GM23338 (cell line): ENCODE measurements around the gene UMODL1. TPM values are rescaled to one million over a fixed set of nuclear protein-coding genes. Genes with fewer than 3 reads are reported as not detected.
"Not testable (repeated sequence)": the region's sequence is repeated elsewhere in the genome, so short reads cannot be mapped to it uniquely, and the experiment has no call there.

Experiments
- ATAC-seq: fragments of 200-7000 bp; cut with Tn5 transposase; 3 replicates; pipeline ENCODE4 v1.9.1; 2020
- DNase-seq: peaks from one replicate; pipeline ENCODE4 v3.0.0-alpha.2; 2015; ENCODE audit warnings: low spot score
- H2AFZ ChIP-seq: fragments of 200-600 bp; sonication (generic); 2 replicates; pipeline ENCODE4 v1.8.0; 2016; ENCODE audit warnings: antibody characterized with exemption, mild to moderate bottlenecking, moderate library complexity
- H3F3A ChIP-seq: fragments of 200-600 bp; sonication (generic); replicated peaks from 2 replicates; pipeline ENCODE4 v1.8.0; 2017; ENCODE audit warnings: antibody characterized with exemption, mixed run types, low read depth
- H3K27ac ChIP-seq: fragments of 200-600 bp; sonication (generic); 2 replicates; pipeline ENCODE4 v1.6.1; 2016; ENCODE audit warnings: low read depth
- H3K27me3 ChIP-seq: fragments of 200-600 bp; sonication (generic); 2 replicates; pipeline ENCODE4 v1.8.0; 2016; ENCODE audit warnings: mild to moderate bottlenecking, mixed run types, moderate library complexity; ENCODE audit not compliant: insufficient read depth
- H3K36me3 ChIP-seq: fragments of 200-600 bp; sonication (generic); 2 replicates; pipeline ENCODE4 v1.8.0; 2016; ENCODE audit warnings: mild to moderate bottlenecking; ENCODE audit not compliant: insufficient read depth
- H3K4me1 ChIP-seq: fragments of 200-600 bp; sonication (generic); 2 replicates; pipeline ENCODE4 v1.8.0; 2016; ENCODE audit warnings: mild to moderate bottlenecking, moderate library complexity; ENCODE audit not compliant: insufficient read depth
- H3K4me2 ChIP-seq: fragments of 200-600 bp; sonication (generic); 2 replicates; pipeline ENCODE4 v1.7.1; 2017; ENCODE audit warnings: mixed run types
- H3K4me3 ChIP-seq: fragments of 200-600 bp; sonication (generic); 2 replicates; pipeline ENCODE4 v1.6.1; 2016; ENCODE audit warnings: mixed run types
- H3K79me2 ChIP-seq: fragments of 200-600 bp; sonication (generic); replicated peaks from 2 replicates; pipeline ENCODE4 v1.8.0; 2017; ENCODE audit warnings: mild to moderate bottlenecking; ENCODE audit not compliant: insufficient read depth
- H3K9me2 ChIP-seq: fragments of 200-600 bp; sonication (generic); 2 replicates; pipeline ENCODE4 v1.8.0; 2017; ENCODE audit not compliant: insufficient read depth
- H4K20me1 ChIP-seq: fragments of 200-600 bp; sonication (generic); replicated peaks from 2 replicates; pipeline ENCODE4 v1.8.0; 2017; ENCODE audit warnings: mild to moderate bottlenecking; ENCODE audit not compliant: insufficient read depth
- H3K27ac Mint-ChIP-seq: 2 replicates; pipeline ENCODE4 v1.8.0; 2020; ENCODE audit warnings: inconsistent platforms, mild to moderate bottlenecking, moderate library complexity, mixed read lengths
- H3K27me3 Mint-ChIP-seq: 3 replicates; pipeline ENCODE4 v1.8.0; 2022; ENCODE audit warnings: low read depth, mild to moderate bottlenecking, moderate library complexity, mixed read lengths, inconsistent platforms; ENCODE audit not compliant: insufficient read depth, poor library complexity
- H3K36me3 Mint-ChIP-seq: 3 replicates; pipeline ENCODE4 v1.8.0; 2021; ENCODE audit warnings: low read depth, mild to moderate bottlenecking, inconsistent platforms, moderate library complexity, mixed read lengths
- H3K4me1 Mint-ChIP-seq: 3 replicates; pipeline ENCODE4 v1.8.0; 2020; ENCODE audit warnings: mild to moderate bottlenecking, inconsistent platforms, mixed read lengths
- H3K4me3 Mint-ChIP-seq: 3 replicates; pipeline ENCODE4 v1.8.0; 2021; ENCODE audit warnings: moderate library complexity, mild to moderate bottlenecking, inconsistent platforms, mixed read lengths
- H3K9me3 Mint-ChIP-seq: 3 replicates; pipeline ENCODE4 v1.8.0; 2020; ENCODE audit warnings: moderate library complexity, mild to moderate bottlenecking, inconsistent platforms, mixed read lengths
- CTCF ChIP-seq, 2 experiments: fragments of 200-600 bp in 1 of 2; sonication (generic) in 1 of 2; conservative IDR thresholded peaks; 2 replicates each; pipeline versions ENCODE4 v1.5.1 to v1.6.1; 2016 to 2017; ENCODE audit warnings: antibody characterized with exemption in 2 of 2, low read depth in 2 of 2, mild to moderate bottlenecking in 2 of 2, moderate library complexity in 1 of 2
- EZH2 ChIP-seq: fragments of 200-600 bp; sonication (generic); IDR thresholded peaks from one replicate; pipeline ENCODE4 v1.8.0; 2017; ENCODE audit warnings: antibody characterized with exemption, mild to moderate bottlenecking, low read depth; ENCODE audit not compliant: unreplicated experiment
- NANOG ChIP-seq: IDR thresholded peaks from 2 replicates; pipeline ENCODE4 v1.6.1; 2016; ENCODE audit warnings: antibody characterized with exemption, borderline replicate concordance
- POLR2AphosphoS5 ChIP-seq: IDR thresholded peaks from 2 replicates; pipeline ENCODE4 v1.6.1; 2016; ENCODE audit warnings: antibody characterized with exemption, low read depth
- REST ChIP-seq: IDR thresholded peaks from one replicate; pipeline ENCODE4 v1.6.1; 2018; ENCODE audit warnings: antibody characterized with exemption; ENCODE audit not compliant: unreplicated experiment
- STAT1 ChIP-seq: IDR thresholded peaks from one replicate; pipeline ENCODE4 v1.6.1; 2016; ENCODE audit warnings: antibody characterized with exemption; ENCODE audit not compliant: unreplicated experiment
- ZNF114 ChIP-seq: fragments of 250-450 bp; sonication (Bioruptor Pico); IDR thresholded peaks from 2 replicates; pipeline ENCODE4 v1.5.0; 2020; ENCODE audit warnings: mild to moderate bottlenecking, moderate library complexity
- ZNF331 ChIP-seq: fragments of 250-450 bp; sonication (Bioruptor Pico); IDR thresholded peaks from 2 replicates; pipeline ENCODE4 v1.5.0; 2020; ENCODE audit warnings: low read depth, mild to moderate bottlenecking, moderate library complexity
- polyA plus RNA-seq: library from polyadenylated mRNA; unstranded; fragments of >200 nt; fragmentation: Nextera tagmentation; extraction: Ambion mirVana; gene quantifications from 2 replicates; pipeline ENCODE4 v1.2.1, GENCODE V29; 2016
- total RNA-seq: library from RNA; depleted of rRNA; stranded (reverse); fragments of >200 nt; shearing (Covaris generic); gene quantifications from 2 replicates; pipeline ENCODE4 v1.2.3, GENCODE V29; 2014

Gene UMODL1
- total and polyA plus RNA-seq, 2 experiments from 2014 or later = not detected

- not testable (repeated sequence) for H3K9me2 ChIP-seq, H3K4me3 Mint-ChIP-seq, ATAC-seq, H3K27me3 Mint-ChIP-seq, DNase-seq, H3K4me2 ChIP-seq, H3K36me3 Mint-ChIP-seq, H4K20me1 ChIP-seq, H3K4me3 ChIP-seq, H3K27ac Mint-ChIP-seq, H3K36me3 ChIP-seq, H3K9me3 Mint-ChIP-seq, H2AFZ ChIP-seq, H3F3A ChIP-seq, H3K27ac ChIP-seq, H3K4me1 ChIP-seq, H3K27me3 ChIP-seq, H3K79me2 ChIP-seq, H3K4me1 Mint-ChIP-seq
Observed at GRCh38 chr21:42180001-42180400, 108.9 kb downstream of the UMODL1 start.

GRCh38 chr21:42182713-42183371 lies 111.7 kb downstream of the UMODL1 start:
- Histone ChIP-seq H3K27me3 (no peaks in the 10 kb centered on the region), H3F3A (no peaks in the 10 kb centered on the region), H3K4me3 (no peak overlapping the region), H3K9me2 (no peaks in the 10 kb centered on the region), H3K36me3 (no peaks in the 10 kb centered on the region), H3K4me2 (no peak overlapping the region), H2AFZ (no peak overlapping the region), H3K4me1 (no peaks in the 10 kb centered on the region), H3K79me2 (no peaks in the 10 kb centered on the region), H4K20me1 (no peaks in the 10 kb centered on the region), H3K27ac (no peak overlapping the region)
- ATAC-seq (no peak), DNase-seq (no peak)
- no peaks in the 10 kb centered on the region; the same call in 2 of the 3 replicates for H3K36me3 Mint-ChIP-seq
- H3K4me3 Mint-ChIP-seq = no peak overlapping the region
- H3K27ac Mint-ChIP-seq = no peak overlapping the region
- H3K9me3 Mint-ChIP-seq = peaks cover 11% of the 10 kb centered on the region; the same call in 2 of the 3 replicates
- H3K4me1 Mint-ChIP-seq = peaks cover 4% of the 10 kb centered on the region; the same call in 1 of the 3 replicates
- H3K27me3 Mint-ChIP-seq = no peaks in the 10 kb centered on the region
- no peak for TF ChIP-seq POLR2AphosphoS5
- no peak for TF ChIP-seq EZH2
- TF ChIP-seq REST = no peak
- TF ChIP-seq STAT1 = no peak

GRCh38 chr21:42183374-42184266 lies 112.5 kb downstream of the UMODL1 start:
- H3K4me1 Mint-ChIP-seq = peaks cover 4% of the 10 kb centered on the region; the same call in 1 of the 3 replicates
- no peaks in the 10 kb centered on the region for H3K36me3 ChIP-seq
- no peaks in the 10 kb centered on the region for H3F3A ChIP-seq
- no peak overlapping the region for H3K27ac ChIP-seq
- H4K20me1 ChIP-seq = no peaks in the 10 kb centered on the region
- H3K4me1 ChIP-seq = no peaks in the 10 kb centered on the region
- no peak overlapping the region for H3K4me2 ChIP-seq
- H3K27me3 ChIP-seq = no peaks in the 10 kb centered on the region
- H3K9me3 Mint-ChIP-seq = peaks cover 11% of the 10 kb centered on the region; the same call in 2 of the 3 replicates
- ATAC-seq (no peak), DNase-seq (no peak)
- no peak overlapping the region for H3K27ac Mint-ChIP-seq
- no peaks in the 10 kb centered on the region for H3K79me2 ChIP-seq
- no peak overlapping the region for H3K4me3 ChIP-seq
- H3K36me3 Mint-ChIP-seq = no peaks in the 10 kb centered on the region; the same call in 2 of the 3 replicates
- no peaks in the 10 kb centered on the region for H3K9me2 ChIP-seq
- no peak overlapping the region for H3K4me3 Mint-ChIP-seq
- H3K27me3 Mint-ChIP-seq = no peaks in the 10 kb centered on the region
- H2AFZ ChIP-seq = no peak overlapping the region
- no peak for TF ChIP-seq ZNF114 (CRISPR knock-in tag)
- TF ChIP-seq NANOG = no peak
- TF ChIP-seq EZH2 = no peak
- no peak for TF ChIP-seq POLR2AphosphoS5
- no peak for TF ChIP-seq CTCF (conservative IDR thresholded peaks at IDR 0.05; ENCODE audit: low read depth in 2 of 2)
- TF ChIP-seq REST = no peak
- no peak for TF ChIP-seq ZNF331 (CRISPR knock-in tag)
